Mesendoderm (in vitro differentiated cells): ENCODE data around the gene MRC1.

ENCODE experiments used
- DNase-seq: peaks from one replicate; pipeline ENCODE4 v3.0.0; 2013
- H2AK5ac ChIP-seq: 2 replicates; pipeline ENCODE4 v1.6.1; 2013; ENCODE audit warnings: low read length, inconsistent platforms
- H2BK120ac ChIP-seq: 2 replicates; pipeline ENCODE4 v1.6.1; 2013; ENCODE audit warnings: low read depth, mild to moderate bottlenecking, low read length, moderate library complexity, mixed read lengths
- H2BK15ac ChIP-seq: replicated peaks from 2 replicates; pipeline ENCODE4 v1.6.1; 2013; ENCODE audit warnings: low read depth, mild to moderate bottlenecking, moderate library complexity
- H2BK5ac ChIP-seq: 2 replicates; pipeline ENCODE4 v1.6.1; 2013; ENCODE audit warnings: low read length, inconsistent platforms
- H3K18ac ChIP-seq: 2 replicates; pipeline ENCODE4 v1.6.1; 2013; ENCODE audit warnings: mild to moderate bottlenecking, low read length, mixed read lengths
- H3K23ac ChIP-seq: one replicate; pipeline ENCODE4 v1.6.1; 2013; ENCODE audit warnings: low read length
- H3K27ac ChIP-seq: 2 replicates; pipeline ENCODE4 v1.5.1; 2013; ENCODE audit warnings: low read depth, mild to moderate bottlenecking, inconsistent platforms, low read length, moderate library complexity
- H3K27me3 ChIP-seq: 2 replicates; pipeline ENCODE4 v1.6.1; 2013; ENCODE audit warnings: low read length, control low read depth, mild to moderate bottlenecking, inconsistent platforms; ENCODE audit not compliant: insufficient read depth, poor library complexity
- H3K36me3 ChIP-seq: 2 replicates; pipeline ENCODE4 v1.6.1; 2013; ENCODE audit warnings: low read length, inconsistent platforms; ENCODE audit not compliant: control insufficient read depth, insufficient read depth
- H3K4ac ChIP-seq: one replicate; pipeline ENCODE4 v1.6.1; 2013; ENCODE audit warnings: low read depth, mild to moderate bottlenecking, low read length, moderate library complexity
- H3K4me1 ChIP-seq: 2 replicates; pipeline ENCODE4 v1.6.1; 2013; ENCODE audit warnings: low read depth, low read length, inconsistent platforms; ENCODE audit not compliant: control insufficient read depth
- H3K4me2 ChIP-seq: 2 replicates; pipeline ENCODE4 v1.6.1; 2013; ENCODE audit warnings: low read length
- H3K4me3 ChIP-seq: 2 replicates; pipeline ENCODE4 v1.5.1; 2013; ENCODE audit warnings: mild to moderate bottlenecking, low read length
- H3K56ac ChIP-seq: one replicate; pipeline ENCODE4 v1.6.1; 2013; ENCODE audit warnings: low read length
- H3K79me1 ChIP-seq: 2 replicates; pipeline ENCODE4 v1.6.1; 2013; ENCODE audit warnings: low read length, inconsistent platforms
- H3K79me2 ChIP-seq: 2 replicates; pipeline ENCODE4 v1.6.1; 2013; ENCODE audit warnings: mild to moderate bottlenecking, low read length; ENCODE audit not compliant: control insufficient read depth, insufficient read depth
- H3K9ac ChIP-seq: 2 replicates; pipeline ENCODE4 v1.6.1; 2013; ENCODE audit warnings: low read length, inconsistent platforms
- H4K5ac ChIP-seq: one replicate; pipeline ENCODE4 v1.6.1; 2013; ENCODE audit warnings: low read length
- H4K8ac ChIP-seq: one replicate; pipeline ENCODE4 v1.6.1; 2013; ENCODE audit warnings: low read depth, mild to moderate bottlenecking, control low read depth, low read length, moderate library complexity
- WGBS: extraction: QIAGEN DNeasy Blood & Tissue Kit; methylation state at CpG from one replicate; pipeline ENCODE4 v1.1.7; 2013; ENCODE audit warnings: low lambda C conversion rate, missing lambda C conversion rate; ENCODE audit not compliant: insufficient coverage; ENCODE audit errors: extremely low coverage; 5-methylcytosine and 5-hydroxymethylcytosine counted together

MRC1 gene

DNA sequence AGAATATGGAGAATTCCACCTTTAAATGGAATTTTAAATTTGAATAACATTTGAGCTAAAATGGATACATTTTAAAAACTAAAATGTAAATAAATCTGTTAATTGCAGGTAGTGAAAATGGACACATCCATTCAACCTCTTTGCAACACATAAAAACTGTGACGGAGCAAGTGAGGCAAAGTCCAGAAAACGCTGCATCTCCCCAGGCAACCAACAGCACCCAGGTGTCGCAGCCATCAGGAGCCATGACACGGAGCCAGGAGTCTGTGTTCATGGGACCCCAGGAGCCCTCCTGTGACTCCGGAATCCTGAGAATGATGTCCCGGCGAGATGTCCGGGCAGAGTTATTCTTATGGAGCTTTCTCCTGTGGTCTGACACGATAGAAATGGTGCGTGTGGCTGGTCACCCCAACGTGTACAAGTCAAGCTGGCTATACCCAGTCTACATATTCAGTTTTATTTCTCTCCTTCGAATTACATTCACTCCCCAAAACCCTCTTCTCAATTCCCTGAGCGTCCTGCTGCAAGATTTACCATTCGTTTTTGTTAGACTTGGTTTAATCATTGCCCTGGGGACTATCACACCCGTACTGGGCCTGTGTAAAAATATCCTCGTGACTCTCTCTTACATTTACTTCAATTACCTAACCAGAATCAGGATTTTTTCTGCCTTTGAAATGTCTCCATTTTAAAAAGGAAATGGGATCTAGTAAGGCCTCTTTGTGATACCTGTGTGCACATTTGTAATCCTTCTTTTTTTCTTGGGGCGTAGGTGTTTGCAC is 13.1 kb upstream of the MRC1 start:
- H3K4me2 ChIP-seq = no peak overlapping the region
- no peak overlapping the region for H2AK5ac ChIP-seq
- H3K18ac ChIP-seq = no peak overlapping the region
- no peak for DNase-seq
- no peak overlapping the region for H2BK120ac ChIP-seq
- H3K56ac ChIP-seq = no peak overlapping the region
- H3K79me2 ChIP-seq = no peaks in the 10 kb centered on the region
- no peak overlapping the region for H2BK15ac ChIP-seq
- H3K36me3 ChIP-seq = no peaks in the 10 kb centered on the region
- H4K5ac ChIP-seq = no peak overlapping the region
- no peaks in the 10 kb centered on the region for H3K79me1 ChIP-seq
- no peak overlapping the region for H3K23ac ChIP-seq
- no peak overlapping the region for H3K4ac ChIP-seq
- H3K27me3 ChIP-seq = no peaks in the 10 kb centered on the region
- H3K4me1 ChIP-seq = no peaks in the 10 kb centered on the region
- no CpG with 5 or more reads among the region's 17 CpGs for WGBS
- no peak overlapping the region for H2BK5ac ChIP-seq
- no peak overlapping the region for H3K27ac ChIP-seq
- H4K8ac ChIP-seq = no peak overlapping the region
- H3K4me3 ChIP-seq = no peak overlapping the region
- H3K9ac ChIP-seq = no peak overlapping the region

DNA sequence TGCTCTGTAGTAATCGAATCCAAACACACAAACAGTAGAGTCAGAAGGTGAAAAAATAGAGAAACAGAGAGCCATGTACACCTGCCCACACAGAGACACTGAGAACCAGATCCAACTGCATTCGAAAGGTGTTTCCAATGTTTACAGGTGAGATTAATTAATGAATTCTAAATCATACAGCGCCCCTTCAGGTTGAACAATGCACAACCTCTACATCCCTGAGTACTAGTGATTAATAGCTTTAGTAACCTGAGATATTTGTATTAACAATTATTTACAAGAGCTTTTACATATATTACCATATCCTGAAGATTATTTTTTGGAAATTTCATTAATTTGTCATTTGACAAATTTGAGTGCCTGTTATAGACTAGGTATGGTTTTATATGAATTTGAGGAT is 7.6 kb upstream of the MRC1 start:
- no peak overlapping the region for H2BK5ac ChIP-seq
- DNase-seq = no peak
- no peak overlapping the region for H3K4me3 ChIP-seq
- no peak overlapping the region for H3K56ac ChIP-seq
- H3K79me2 ChIP-seq = no peaks in the 10 kb centered on the region
- H3K36me3 ChIP-seq = no peaks in the 10 kb centered on the region
- no peak overlapping the region for H3K27ac ChIP-seq
- H3K79me1 ChIP-seq = no peaks in the 10 kb centered on the region
- H3K4me1 ChIP-seq = no peaks in the 10 kb centered on the region
- no CpG with 5 or more reads among the region's 3 CpGs for WGBS
- H3K23ac ChIP-seq = no peak overlapping the region
- H4K5ac ChIP-seq = no peak overlapping the region
- H4K8ac ChIP-seq = no peak overlapping the region
- no peak overlapping the region for H3K4me2 ChIP-seq
- no peak overlapping the region for H2BK120ac ChIP-seq
- no peaks in the 10 kb centered on the region for H3K27me3 ChIP-seq
- no peak overlapping the region for H3K4ac ChIP-seq
- H3K18ac ChIP-seq = no peak overlapping the region
- H3K9ac ChIP-seq = no peak overlapping the region
- H2BK15ac ChIP-seq = no peak overlapping the region
- no peak overlapping the region for H2AK5ac ChIP-seq

DNA sequence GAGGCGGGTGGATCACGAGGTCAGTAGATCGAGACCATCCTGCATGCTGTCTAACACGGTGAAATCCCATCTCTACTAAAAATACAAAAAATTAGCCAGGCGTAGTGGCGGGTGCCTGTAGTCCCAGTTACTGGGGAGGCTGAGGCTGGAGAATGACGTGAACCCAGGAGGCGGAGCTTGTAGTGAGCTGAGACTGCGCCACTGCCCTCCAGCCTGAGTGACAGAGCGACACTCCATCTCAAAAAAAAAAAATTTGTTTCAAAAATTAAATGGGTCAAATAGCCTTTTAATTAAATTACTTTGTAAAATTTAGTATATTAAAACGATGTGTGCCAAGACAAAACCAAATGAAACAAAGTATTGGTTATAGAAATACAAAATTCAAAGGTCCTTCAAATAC is 6.8 kb upstream of the MRC1 start:
- Histone ChIP-seq H2BK120ac (no peak overlapping the region), H3K4me2 (no peak overlapping the region), H3K23ac (no peak overlapping the region), H3K79me2 (no peaks in the 10 kb centered on the region), H2BK5ac (no peak overlapping the region), H3K4ac (no peak overlapping the region), H3K4me1 (no peaks in the 10 kb centered on the region), H2AK5ac (no peak overlapping the region), H3K27ac (no peak overlapping the region), H3K27me3 (no peaks in the 10 kb centered on the region), H3K4me3 (no peak overlapping the region), H3K9ac (no peak overlapping the region), H3K56ac (no peak overlapping the region), H4K8ac (no peak overlapping the region), H4K5ac (no peak overlapping the region), H3K79me1 (no peaks in the 10 kb centered on the region), H3K18ac (no peak overlapping the region), H3K36me3 (no peaks in the 10 kb centered on the region), H2BK15ac (no peak overlapping the region)
- DNase-seq = no peak
- WGBS = no CpG with 5 or more reads among the region's 11 CpGs

DNA sequence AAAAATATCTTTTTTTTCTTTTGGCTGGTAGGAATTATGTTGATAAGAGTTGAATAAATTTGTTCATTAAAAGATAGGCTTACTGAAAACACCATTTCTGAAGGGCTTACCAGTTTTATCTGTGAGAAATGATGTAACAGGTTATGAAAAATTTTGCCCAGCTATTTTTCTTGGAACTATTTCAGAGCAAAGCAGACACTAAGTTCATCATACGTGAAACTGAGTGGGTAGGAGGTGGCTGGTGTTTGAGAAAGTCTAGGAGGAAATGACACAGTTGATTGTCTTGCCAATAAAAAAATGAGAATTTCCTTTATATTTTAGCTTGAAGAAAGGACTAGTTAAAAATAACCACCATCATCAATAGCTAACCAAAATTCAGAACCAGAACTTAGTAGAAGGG is 6.2 kb upstream of the MRC1 start:
- no peak overlapping the region for H2BK120ac ChIP-seq
- no peak overlapping the region for H3K4me3 ChIP-seq
- no peaks in the 10 kb centered on the region for H3K27me3 ChIP-seq
- no CpG with 5 or more reads among the region's 1 CpG for WGBS
- DNase-seq = no peak
- no peak overlapping the region for H3K9ac ChIP-seq
- no peak overlapping the region for H4K5ac ChIP-seq
- H3K36me3 ChIP-seq = no peaks in the 10 kb centered on the region
- H2BK15ac ChIP-seq = no peak overlapping the region
- no peak overlapping the region for H3K56ac ChIP-seq
- H3K4ac ChIP-seq = no peak overlapping the region
- H3K79me1 ChIP-seq = no peaks in the 10 kb centered on the region
- no peak overlapping the region for H3K27ac ChIP-seq
- H2BK5ac ChIP-seq = no peak overlapping the region
- no peak overlapping the region for H3K18ac ChIP-seq
- H4K8ac ChIP-seq = no peak overlapping the region
- no peak overlapping the region for H3K4me2 ChIP-seq
- H2AK5ac ChIP-seq = no peak overlapping the region
- no peaks in the 10 kb centered on the region for H3K4me1 ChIP-seq
- H3K23ac ChIP-seq = no peak overlapping the region
- no peaks in the 10 kb centered on the region for H3K79me2 ChIP-seq

DNA sequence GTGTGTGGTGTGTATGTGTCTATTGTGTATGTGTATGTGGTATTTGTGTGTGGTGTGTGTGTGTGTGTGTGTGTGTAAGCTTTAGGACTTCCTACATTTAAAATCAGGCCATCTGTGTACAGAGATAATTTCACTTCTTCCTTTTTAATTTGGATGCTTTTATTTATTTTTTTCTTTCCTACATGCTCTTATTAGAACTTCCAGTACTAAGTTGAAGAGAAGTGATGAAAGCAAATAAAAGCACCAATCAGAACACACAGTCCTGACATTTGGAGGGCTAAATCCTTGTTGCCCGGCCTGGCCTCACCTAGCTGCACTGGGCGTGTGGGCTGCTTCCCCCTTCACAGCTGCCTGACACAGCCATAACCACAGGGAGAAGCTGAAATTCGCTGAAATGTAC is 3.8 kb upstream of the MRC1 start:
- no peaks in the 10 kb centered on the region for H3K36me3 ChIP-seq
- H2BK15ac ChIP-seq = no peak overlapping the region
- no CpG with 5 or more reads among the region's 3 CpGs for WGBS
- no peak overlapping the region for H3K4ac ChIP-seq
- no peak overlapping the region for H3K4me2 ChIP-seq
- no peak overlapping the region for H3K23ac ChIP-seq
- no peak overlapping the region for H3K18ac ChIP-seq
- H3K4me1 ChIP-seq = no peaks in the 10 kb centered on the region
- H4K8ac ChIP-seq = no peak overlapping the region
- no peak overlapping the region for H4K5ac ChIP-seq
- H3K27me3 ChIP-seq = no peaks in the 10 kb centered on the region
- no peaks in the 10 kb centered on the region for H3K79me1 ChIP-seq
- H3K9ac ChIP-seq = no peak overlapping the region
- H3K27ac ChIP-seq = no peak overlapping the region
- no peak overlapping the region for H2AK5ac ChIP-seq
- no peak overlapping the region for H3K56ac ChIP-seq
- no peak overlapping the region for H3K4me3 ChIP-seq
- no peak overlapping the region for H2BK120ac ChIP-seq
- no peak for DNase-seq
- no peak overlapping the region for H2BK5ac ChIP-seq
- H3K79me2 ChIP-seq = no peaks in the 10 kb centered on the region
